Measurements from ENCODE around the gene INPP5A.
"Not testable (repeated sequence)": the region's sequence is repeated elsewhere in the genome, so short reads cannot be mapped to it uniquely, and the experiment has no call there.

The INPP5A gene

GRCh38 chr10:132743196-132743924 is 205.8 kb downstream of the INPP5A start:
- not testable (repeated sequence) for DNase-seq (ENCODE audit: low read depth in 3 of 3)

- no peak for DNase-seq (ENCODE audit: low read depth in 3 of 3)
Observed at GRCh38 chr10:132743925-132744490, 206.4 kb downstream of the INPP5A start.

- DNase-seq (ENCODE audit: low read depth in 3 of 3): no peak
Observed at GRCh38 chr10:132744839-132745238, 207.3 kb downstream of the INPP5A start.

- no peak for DNase-seq (ENCODE audit: low read depth in 3 of 3)
Observed at GRCh38 chr10:132745511-132745910, 207.9 kb downstream of the INPP5A start.

GRCh38 chr10:132745971-132746370 is 208.4 kb downstream of the INPP5A start:
- DNase-seq (ENCODE audit: low read depth in 3 of 3): no peak

- DNase-seq (ENCODE audit: low read depth in 3 of 3): no peak
Observed at GRCh38 chr10:132746386-132746785, 208.8 kb downstream of the INPP5A start.

GRCh38 chr10:132746801-132747625 is 209.4 kb downstream of the INPP5A start:
- no peak for DNase-seq (ENCODE audit: low read depth in 3 of 3)

GRCh38 chr10:132748135-132748534 is 210.5 kb downstream of the INPP5A start:
- DNase-seq (ENCODE audit: low read depth in 3 of 3): no peak

GRCh38 chr10:132748545-132749370 is 211.2 kb downstream of the INPP5A start:
- no peak for DNase-seq (ENCODE audit: low read depth in 3 of 3)

- DNase-seq (ENCODE audit: low read depth in 3 of 3): no peak
Observed at GRCh38 chr10:132749371-132749795, 211.8 kb downstream of the INPP5A start.

- DNase-seq (ENCODE audit: low read depth in 3 of 3): no peak
Observed at GRCh38 chr10:132750936-132751335, 213.3 kb downstream of the INPP5A start.

GRCh38 chr10:132752378-132752777 is 214.8 kb downstream of the INPP5A start:
- DNase-seq (ENCODE audit: low read depth in 3 of 3): no peak

GRCh38 chr10:132752961-132753360 is 215.4 kb downstream of the INPP5A start:
- DNase-seq (ENCODE audit: low read depth in 3 of 3): no peak

GRCh38 chr10:132753596-132753995 is 216.0 kb downstream of the INPP5A start:
- no peak for DNase-seq (ENCODE audit: low read depth in 3 of 3)

- no peak for DNase-seq (ENCODE audit: low read depth in 3 of 3)
Observed at GRCh38 chr10:132754071-132754470, 216.5 kb downstream of the INPP5A start.

GRCh38 chr10:132755166-132755711 is 217.7 kb downstream of the INPP5A start:
- DNase-seq (ENCODE audit: low read depth in 3 of 3): no peak

- DNase-seq (ENCODE audit: low read depth in 3 of 3): no peak
Observed at GRCh38 chr10:132756591-132756990, 219.0 kb downstream of the INPP5A start.

GRCh38 chr10:132757171-132757570 is 219.6 kb downstream of the INPP5A start:
- DNase-seq (ENCODE audit: low read depth in 3 of 3): no peak

GRCh38 chr10:132758865-132759264 is 221.3 kb downstream of the INPP5A start:
- DNase-seq (ENCODE audit: low read depth in 3 of 3): no peak

GRCh38 chr10:132761395-132762060 is 223.9 kb downstream of the INPP5A start:
- DNase-seq (ENCODE audit: low read depth in 3 of 3): no peak

GRCh38 chr10:132762267-132762666 is 224.7 kb downstream of the INPP5A start:
- DNase-seq (ENCODE audit: low read depth in 3 of 3): no peak
